Ureter (tissue), 1 donor: ENCODE measurements around the gene PIWIL1. TPM values are rescaled to one million over a fixed set of nuclear protein-coding genes. Genes with fewer than 3 reads are reported as not detected.

Experiments
- DNase-seq: peaks from one replicate; pipeline ENCODE4 v3.0.0-alpha.2; 2020; ENCODE audit warnings: low spot score
- total RNA-seq: library from RNA; stranded (reverse); gene quantifications from one replicate; pipeline ENCODE4 v1.2.4, GENCODE V29; 2023
- donor health status: DM: yes; HTN: yes; CAD: no.

The PIWIL1 gene
- not detected for total RNA-seq

GRCh38 chr12:130337488-130338303, at the start of gene PIWIL1:
TSS of gene PIWIL1 (plus strand) at chr12:130337887. CDS start at chr12:130342592, 4,705 bp downstream.
- no peak for DNase-seq

DNA sequence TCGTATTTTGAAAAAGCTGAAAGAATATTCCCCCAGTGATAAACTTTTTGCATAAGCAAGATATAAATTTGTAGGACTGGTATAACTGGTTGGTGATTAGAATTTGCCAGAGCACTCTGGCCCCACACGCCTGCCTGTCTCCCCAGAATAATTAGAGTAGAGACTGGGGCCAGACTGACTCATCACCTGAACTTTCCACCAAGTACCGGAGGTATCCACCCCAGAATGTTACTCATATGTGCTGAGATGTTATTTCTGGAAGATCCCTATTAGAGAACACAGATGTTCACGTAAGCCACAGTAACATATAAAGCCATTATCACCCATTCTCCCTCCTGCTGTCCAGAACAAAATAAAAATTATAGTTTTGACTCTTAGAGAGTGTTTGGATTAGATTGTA, 49.5 kb upstream of the PIWIL1 start:
- no peak for DNase-seq

- no peak for DNase-seq
These were observed 49.0 kb upstream of the PIWIL1 start for GRCh38 chr12:130288691-130289090.

DNA sequence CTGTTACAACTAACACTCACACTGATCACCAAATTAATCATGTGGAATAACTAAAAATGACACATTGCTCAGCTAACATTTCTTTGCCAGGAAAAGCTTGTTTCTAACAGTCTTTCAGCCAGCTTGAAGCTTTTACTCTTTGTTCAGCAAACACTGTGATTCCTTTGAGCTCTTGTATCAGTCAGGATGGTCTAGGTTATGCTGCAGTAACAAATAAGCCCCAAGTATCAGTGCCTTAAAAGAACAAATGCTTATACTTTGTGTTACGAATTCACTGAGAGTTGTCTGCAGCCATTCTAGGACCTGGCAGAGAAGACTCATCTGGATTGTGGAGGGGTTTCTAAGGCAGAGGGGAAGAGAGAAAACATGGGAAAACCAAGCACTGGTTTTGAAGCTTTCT, 47.6 kb upstream of the PIWIL1 start:
- DNase-seq = no peak

DNA sequence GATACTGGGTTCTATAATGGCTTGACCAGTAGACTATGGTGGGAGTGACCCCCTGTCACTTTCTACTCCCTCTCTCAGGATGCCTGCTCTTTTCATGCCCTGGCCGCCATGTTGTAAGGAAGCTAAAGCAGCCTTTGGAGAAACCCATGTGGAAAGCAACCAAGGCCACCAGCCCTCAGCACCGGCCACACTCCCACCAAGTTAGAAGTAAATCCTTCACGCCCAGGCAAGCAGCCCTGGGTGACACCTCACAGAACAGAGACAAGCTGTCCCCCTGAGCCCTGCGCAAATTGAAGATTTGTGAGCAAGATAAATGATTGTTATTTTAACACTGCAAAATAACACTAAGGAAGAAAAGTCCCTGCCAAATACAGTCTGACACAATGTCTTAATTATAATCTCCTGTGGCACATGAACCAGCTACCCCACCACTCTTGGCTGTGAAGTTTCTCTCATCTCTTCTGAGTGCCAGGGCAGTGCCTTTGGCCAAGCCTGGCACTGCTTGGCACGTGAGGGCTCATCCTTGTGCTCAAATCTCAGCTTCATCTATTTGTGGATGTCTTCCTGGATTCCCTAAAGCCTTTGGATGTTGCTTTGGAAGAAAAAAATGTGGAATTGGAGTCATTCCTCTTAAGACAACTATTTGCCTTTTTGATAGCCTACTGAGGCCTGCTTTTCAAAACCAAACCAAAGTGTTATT, 39.2 kb upstream of the PIWIL1 start:
- DNase-seq = no peak

GRCh38 chr12:130299574-130299973, 38.1 kb upstream of the PIWIL1 start:
- no peak for DNase-seq

- no peak for DNase-seq
These were observed 37.6 kb upstream of the PIWIL1 start for GRCh38 chr12:130300090-130300489.

DNA sequence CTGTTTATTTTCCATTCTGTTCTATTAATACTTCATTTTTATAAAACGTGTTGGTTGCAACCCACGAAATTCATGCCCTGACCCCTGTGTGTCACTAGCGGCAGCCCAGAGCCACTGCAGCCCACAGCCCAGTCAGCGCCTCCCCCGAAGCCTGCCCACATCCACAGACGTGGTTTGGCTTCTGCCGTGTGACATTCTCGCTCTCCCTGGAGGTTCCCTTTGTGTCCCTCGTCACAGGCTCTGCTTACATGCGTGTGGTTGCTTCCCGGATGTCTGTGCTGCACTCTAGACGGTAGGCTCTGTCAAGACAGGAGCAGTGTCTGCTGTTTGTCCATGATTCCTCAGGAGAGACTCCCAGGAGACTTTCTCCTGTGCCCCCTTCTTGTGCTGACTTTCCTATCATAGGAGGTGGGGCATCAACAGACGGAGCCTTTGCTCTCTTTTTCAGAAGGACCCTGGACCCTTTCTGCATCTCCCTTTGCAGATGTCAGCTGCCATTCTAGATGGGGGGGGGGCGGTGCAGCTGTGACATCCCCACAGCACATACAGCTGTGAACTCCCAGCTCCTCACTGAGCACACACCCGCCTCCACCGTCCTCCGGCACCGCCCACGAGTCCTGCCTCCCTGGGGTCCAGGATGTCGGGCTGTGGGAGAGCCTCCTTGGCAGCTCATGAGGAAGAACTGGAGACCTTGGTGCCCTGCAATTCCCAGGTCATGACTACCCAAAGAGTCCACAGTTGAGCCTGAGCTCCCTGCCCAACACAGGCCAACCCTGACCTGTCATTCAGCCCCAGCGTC, 36.8 kb upstream of the PIWIL1 start:
- DNase-seq = no peak

GRCh38 chr12:130301559-130301958, 36.1 kb upstream of the PIWIL1 start:
- DNase-seq = no peak

DNA sequence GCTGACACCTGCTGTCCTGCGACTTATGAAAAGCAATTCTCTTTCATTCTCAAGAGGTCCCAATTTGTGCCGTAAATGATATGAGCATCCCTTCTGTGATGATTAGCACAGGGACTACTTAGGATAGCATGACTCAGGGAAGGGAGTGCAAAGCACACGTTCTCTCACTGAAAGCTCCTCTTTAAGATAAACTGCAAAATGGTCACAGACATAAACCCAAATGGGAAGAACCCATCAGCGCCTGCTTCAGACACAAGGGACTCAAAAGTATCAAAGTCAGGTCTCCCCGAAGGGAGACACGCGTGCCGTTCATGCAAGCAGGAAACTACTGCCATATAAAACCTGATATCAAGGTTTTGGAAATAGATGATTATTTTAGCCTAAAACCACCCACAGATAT, 33.9 kb upstream of the PIWIL1 start:
- DNase-seq = no peak

DNA sequence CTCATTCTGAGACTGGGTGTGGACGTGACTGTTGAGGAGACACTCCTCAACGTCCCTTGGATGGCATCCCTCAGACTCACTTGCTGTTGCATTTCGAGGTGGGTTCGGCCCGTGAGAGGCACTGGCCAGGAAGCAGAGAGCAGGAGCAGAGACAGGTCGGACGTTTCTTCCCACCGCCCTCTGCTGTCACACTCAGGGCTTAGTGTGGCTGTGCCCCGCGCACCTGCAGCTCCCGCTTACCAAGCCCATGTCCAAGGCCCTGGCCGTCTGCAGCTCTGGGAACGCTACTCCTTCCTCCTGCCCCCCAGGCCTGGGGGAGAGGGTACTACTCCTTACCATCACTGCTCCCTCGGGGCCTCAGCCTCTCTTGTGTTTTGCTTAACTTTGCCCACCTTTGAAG, 29.8 kb upstream of the PIWIL1 start:
- no peak for DNase-seq

DNA sequence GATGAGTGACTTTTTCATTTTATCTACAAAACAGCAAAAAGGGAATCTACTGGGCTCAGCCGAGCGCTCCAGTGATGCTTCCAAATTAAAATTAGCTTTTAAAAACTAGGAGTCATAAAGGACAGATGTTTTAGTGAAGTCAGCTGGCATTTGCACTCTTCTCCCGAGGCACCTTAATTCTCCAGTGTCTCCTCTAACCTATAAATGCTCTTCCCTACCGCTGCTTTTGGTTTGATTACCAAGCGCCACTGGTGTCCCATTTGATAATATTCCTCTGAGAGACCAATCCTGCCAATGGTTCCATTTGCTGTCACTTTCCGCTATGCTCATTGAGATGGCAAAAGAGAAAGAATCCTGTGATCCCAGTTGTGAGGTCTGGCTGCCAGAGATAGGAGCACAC, 29.3 kb upstream of the PIWIL1 start:
- no peak for DNase-seq

GRCh38 chr12:130316251-130316650, 21.4 kb upstream of the PIWIL1 start:
- no peak for DNase-seq

DNA sequence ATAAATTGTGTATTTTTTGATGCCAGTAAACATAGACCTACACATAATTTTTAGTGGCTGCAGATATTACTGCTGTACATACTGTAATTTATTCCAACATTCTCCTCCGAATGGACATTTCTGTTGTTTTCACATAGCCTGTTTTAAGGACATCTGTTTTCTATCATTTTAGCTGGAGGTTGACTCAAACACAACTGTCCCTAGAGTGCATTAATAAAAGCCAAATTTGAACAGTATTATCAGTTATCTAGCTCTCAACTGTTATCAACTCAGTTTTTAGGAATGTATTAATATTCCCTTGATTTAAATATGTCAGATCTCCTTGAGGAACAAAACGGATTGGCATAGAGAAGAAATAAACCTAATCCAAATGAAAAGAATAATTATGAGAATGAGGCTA, 17.2 kb upstream of the PIWIL1 start:
- no peak for DNase-seq

DNA sequence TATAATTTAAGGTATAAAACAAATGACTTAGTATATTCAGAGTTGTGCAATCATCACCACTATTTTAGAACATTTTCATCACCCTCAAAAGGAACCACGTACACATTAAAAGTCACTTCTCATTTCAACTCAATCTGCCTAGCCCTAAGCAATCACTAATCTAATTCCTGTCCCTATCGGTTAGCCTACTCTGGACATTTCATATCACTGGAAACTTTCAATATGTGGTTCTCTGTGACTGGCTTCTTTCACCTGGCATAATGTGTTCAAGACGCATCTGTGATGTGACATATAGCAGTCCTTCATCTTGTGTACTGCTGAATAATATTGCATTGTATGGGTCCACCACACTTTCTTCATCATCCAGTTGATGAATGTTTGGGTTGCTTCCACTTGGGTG, 15.4 kb upstream of the PIWIL1 start:
- no peak for DNase-seq

- no peak for DNase-seq
These were observed 7.0 kb upstream of the PIWIL1 start for GRCh38 chr12:130330685-130331084.

DNA sequence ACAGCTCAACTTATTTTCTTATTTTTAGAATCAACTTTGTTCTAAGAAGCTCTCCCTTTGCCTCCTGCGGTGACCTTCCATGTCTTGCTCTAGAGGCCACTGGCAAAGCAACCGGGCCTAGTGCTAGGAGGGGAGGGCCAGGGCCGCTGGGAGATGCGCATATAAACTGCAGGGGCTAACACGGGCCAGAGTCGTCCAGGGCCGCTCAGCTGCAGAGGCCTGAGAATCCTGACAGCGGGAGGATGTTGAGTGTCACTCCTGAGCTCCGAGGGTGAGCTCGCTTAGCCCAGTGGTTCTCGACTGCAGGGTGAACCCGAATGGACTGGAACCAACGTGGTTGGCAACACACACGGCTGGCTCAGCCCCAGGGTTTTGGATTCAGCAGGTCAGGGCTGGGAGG, 6.5 kb upstream of the PIWIL1 start:
- no peak for DNase-seq

DNA sequence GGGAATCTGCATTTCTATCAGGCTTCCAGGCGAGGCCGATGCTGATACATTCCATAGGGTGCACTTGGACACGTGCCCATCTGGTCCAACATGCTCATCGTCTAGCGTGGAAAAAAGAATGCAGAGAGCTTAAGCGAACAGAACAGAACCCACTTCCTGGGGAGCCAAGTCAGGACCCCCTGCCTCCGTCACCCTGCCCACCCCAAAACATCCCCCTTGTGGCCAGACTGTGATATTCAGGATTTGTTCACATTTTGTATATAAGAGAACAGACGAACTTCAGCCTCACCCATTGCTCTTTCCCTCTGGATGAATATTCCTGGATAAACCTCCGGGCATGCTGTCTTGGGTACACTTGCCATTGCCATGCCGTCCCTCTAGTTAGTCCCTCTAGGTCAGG, 4.3 kb upstream of the PIWIL1 start:
- no peak for DNase-seq

GRCh38 chr12:130334399-130334798, 3.3 kb upstream of the PIWIL1 start:
- no peak for DNase-seq

GRCh38 chr12:130334937-130335336, 2.8 kb upstream of the PIWIL1 start:
- no peak for DNase-seq

- no peak for DNase-seq
These were observed 1.9 kb upstream of the PIWIL1 start for GRCh38 chr12:130335517-130336392.
